ENCODE measurements around the gene MRPS12. TPM values are rescaled to one million over a fixed set of nuclear protein-coding genes. Genes with fewer than 3 reads are reported as not detected.
"Not testable (repeated sequence)": the region's sequence is repeated elsewhere in the genome, so short reads cannot be mapped to it uniquely, and the experiment has no call there.

Gene MRPS12
- total and polyA plus RNA-seq, 9 of the 15 experiments (the other 6 are each of a cell fraction or from before 2014, with no cell fraction given), result 8.1 to 174 (median 52.0) TPM

DNA sequence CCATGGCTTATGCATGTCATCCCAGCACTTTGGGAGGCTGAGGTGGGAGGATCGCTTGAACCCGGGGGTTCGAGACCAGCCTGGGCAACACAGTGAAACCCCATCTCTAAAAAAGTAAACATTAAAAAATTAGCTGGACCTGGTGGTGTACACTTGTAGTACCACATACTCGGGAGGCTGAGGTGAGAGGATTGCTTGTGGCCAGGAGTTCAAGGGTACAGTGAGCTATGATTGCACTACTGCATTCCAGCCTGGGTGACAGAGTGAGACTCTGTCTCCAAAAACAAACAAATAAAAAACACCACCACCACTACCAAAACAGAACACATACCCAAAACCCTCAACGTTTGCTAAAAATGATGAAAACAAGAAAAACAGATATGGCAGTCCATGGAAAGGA, 28.9 kb downstream of the MRPS12 start (continued):
- TF ChIP-seq, protein P1, sequence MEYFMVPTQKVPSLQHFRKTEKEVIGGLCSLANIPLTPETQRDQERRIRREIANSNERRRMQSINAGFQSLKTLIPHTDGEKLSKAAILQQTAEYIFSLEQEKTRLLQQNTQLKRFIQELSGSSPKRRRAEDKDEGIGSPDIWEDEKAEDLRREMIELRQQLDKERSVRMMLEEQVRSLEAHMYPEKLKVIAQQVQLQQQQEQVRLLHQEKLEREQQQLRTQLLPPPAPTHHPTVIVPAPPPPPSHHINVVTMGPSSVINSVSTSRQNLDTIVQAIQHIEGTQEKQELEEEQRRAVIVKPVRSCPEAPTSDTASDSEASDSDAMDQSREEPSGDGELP (CRISPR knock-in tag; IDR thresholded peaks at IDR 0.05; ENCODE audit: borderline replicate concordance), result no peak

DNA sequence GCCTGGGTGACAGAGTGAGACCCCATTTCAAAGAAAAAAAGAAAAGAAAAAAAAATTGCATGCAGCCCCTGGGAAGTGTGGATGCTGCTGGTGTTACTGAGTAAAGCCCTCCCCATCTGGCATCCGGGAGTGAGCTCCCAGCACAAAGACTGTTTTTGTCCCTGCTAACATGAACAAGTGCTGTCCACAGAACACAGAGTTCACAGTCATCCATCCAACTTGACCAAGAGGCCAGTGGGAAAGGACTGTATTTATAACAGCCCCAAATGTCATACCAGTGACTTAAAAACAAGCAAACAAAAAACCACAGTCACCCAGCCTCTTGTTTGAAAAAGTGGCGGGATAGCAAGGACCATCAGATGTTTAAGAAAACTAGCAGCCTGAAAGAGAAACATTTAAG, 34.0 kb downstream of the MRPS12 start:
- ChIA-PET CTCF (ENCODE audit: low intra/inter-chr PET ratio) (interaction anchor here (0.5 kb wide), 1 partner anchor 242 kb away, joined by 4 read pairs; no protein-coding TSS in a partner anchor), POLR2A (interaction anchor here (0.6 kb wide), 1 partner anchor 19 kb away, joined by 3 read pairs; no protein-coding TSS in a partner anchor)
- Histone ChIP-seq H3K36me3 (ENCODE audit: control insufficient read depth, insufficient read depth, low read length) (peaks cover 25% of the 10 kb centered on the region; the same call in 2 of the 3 replicates), H3K27ac (ENCODE audit: extremely low read depth, low read depth, low read length) (no peak overlapping the region), H3K79me2 (ENCODE audit: control insufficient read depth, insufficient read depth, low read length) (no peaks in the 10 kb centered on the region), H3K4me2 (ENCODE audit: insufficient read depth, low read length) (no peak overlapping the region), H2AFZ (ENCODE audit: low read depth, low read length) (no peak overlapping the region), H3K27me3 (ENCODE audit: control insufficient read depth in 2 of 2, insufficient read depth in 2 of 2, low read length in 2 of 2) (no peaks in the 10 kb centered on the region), H3K4me1 (replicated peaks in 1 of 2; ENCODE audit: control insufficient read depth in 2 of 2, insufficient read depth in 2 of 2, low read length in 2 of 2) (peaks cover 3 to 7% of the 10 kb centered on the region in 2 experiments; a peak in 3 of 5 replicates), H3K9ac (ENCODE audit: insufficient read depth in 1 of 2, low read depth in 2 of 2, low read length in 2 of 2) (no peak overlapping the region), H3K9me3 (replicated peaks; ENCODE audit: control insufficient read depth, insufficient read depth, low read depth, low read length) (no peaks in the 10 kb centered on the region), H4K20me1 (replicated peaks; ENCODE audit: control insufficient read depth, insufficient read depth, low read length) (no peaks in the 10 kb centered on the region), H3K9me1 (ENCODE audit: control insufficient read depth, insufficient read depth, low read length) (no peaks in the 10 kb centered on the region), H3K4me3 (no peak overlapping the region)
- no TSS peak for BruUV-seq (replicated peaks)
- FAIRE-seq (no peak), DNase-seq (ENCODE audit: extremely low read depth in 1 of 4, low spot score in 3 of 4) (no peak), ATAC-seq (no peak)
- WGBS (ENCODE audit: insufficient coverage, low coverage, missing lambda C conversion rate), result 77% methylated on average over 2 of the region's 2 CpGs
- intact Hi-C loops (cut with micrococcal nuclease) (loop anchor here (5.0 kb wide), 2 partner anchors 143 to 223 kb away; no protein-coding TSS in a partner anchor), in situ Hi-C loops (cut with MboI) (loop anchor here (5.0 to 10.0 kb wide), 2 partner anchors 150 to 233 kb away; partner anchors contain the start of gene NCCRP1)
- TF ChIP-seq, protein P2, sequence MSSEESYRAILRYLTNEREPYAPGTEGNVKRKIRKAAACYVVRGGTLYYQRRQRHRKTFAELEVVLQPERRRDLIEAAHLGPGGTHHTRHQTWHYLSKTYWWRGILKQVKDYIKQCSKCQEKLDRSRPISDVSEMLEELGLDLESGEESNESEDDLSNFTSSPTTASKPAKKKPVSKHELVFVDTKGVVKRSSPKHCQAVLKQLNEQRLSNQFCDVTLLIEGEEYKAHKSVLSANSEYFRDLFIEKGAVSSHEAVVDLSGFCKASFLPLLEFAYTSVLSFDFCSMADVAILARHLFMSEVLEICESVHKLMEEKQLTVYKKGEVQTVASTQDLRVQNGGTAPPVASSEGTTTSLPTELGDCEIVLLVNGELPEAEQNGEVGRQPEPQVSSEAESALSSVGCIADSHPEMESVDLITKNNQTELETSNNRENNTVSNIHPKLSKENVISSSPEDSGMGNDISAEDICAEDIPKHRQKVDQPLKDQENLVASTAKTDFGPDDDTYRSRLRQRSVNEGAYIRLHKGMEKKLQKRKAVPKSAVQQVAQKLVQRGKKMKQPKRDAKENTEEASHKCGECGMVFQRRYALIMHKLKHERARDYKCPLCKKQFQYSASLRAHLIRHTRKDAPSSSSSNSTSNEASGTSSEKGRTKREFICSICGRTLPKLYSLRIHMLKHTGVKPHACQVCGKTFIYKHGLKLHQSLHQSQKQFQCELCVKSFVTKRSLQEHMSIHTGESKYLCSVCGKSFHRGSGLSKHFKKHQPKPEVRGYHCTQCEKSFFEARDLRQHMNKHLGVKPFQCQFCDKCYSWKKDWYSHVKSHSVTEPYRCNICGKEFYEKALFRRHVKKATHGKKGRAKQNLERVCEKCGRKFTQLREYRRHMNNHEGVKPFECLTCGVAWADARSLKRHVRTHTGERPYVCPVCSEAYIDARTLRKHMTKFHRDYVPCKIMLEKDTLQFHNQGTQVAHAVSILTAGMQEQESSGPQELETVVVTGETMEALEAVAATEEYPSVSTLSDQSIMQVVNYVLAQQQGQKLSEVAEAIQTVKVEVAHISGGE (CRISPR knock-in tag; IDR thresholded peaks at IDR 0.05), result no peak
- no peak for TF ChIP-seq JUNB (CRISPR knock-in tag; conservative IDR thresholded peaks at IDR 0.05)

DNA sequence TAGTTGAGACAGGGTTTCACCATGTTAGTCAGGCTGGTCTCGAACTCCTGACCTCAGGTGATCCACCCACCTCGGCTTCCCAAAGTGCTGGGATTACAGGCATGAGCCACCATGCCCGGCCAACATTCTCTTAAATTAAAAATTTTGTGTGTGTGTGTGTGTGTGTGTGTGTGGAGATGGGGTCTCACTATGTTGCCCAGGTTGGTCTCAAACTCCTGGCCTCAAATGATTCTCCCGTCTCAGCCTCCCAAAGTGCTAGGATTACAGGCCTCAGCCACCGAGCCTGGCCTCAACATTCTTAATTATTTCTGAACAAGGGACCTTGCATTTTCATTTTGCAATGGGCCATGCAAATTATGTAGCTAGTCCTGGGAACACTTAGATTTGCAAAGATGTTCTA, 35.4 kb downstream of the MRPS12 start:
- H2AFZ ChIP-seq (ENCODE audit: low read depth, low read length); BruUV-seq (replicated peaks); H3K79me2 ChIP-seq (ENCODE audit: control insufficient read depth, insufficient read depth, low read length); H4K20me1 ChIP-seq (replicated peaks; ENCODE audit: control insufficient read depth, insufficient read depth, low read length); H3K27me3 ChIP-seq (ENCODE audit: control insufficient read depth in 2 of 2, insufficient read depth in 2 of 2, low read length in 2 of 2); H3K4me1 ChIP-seq (replicated peaks in 1 of 2; ENCODE audit: control insufficient read depth in 2 of 2, insufficient read depth in 2 of 2, low read length in 2 of 2); H3K9me3 ChIP-seq (replicated peaks; ENCODE audit: control insufficient read depth, insufficient read depth, low read depth, low read length); H3K4me3 ChIP-seq; H3K27ac ChIP-seq (ENCODE audit: extremely low read depth, low read depth, low read length); intact Hi-C loops (cut with micrococcal nuclease); CTCF ChIA-PET (ENCODE audit: low intra/inter-chr PET ratio); H3K9me1 ChIP-seq (ENCODE audit: control insufficient read depth, insufficient read depth, low read length); H3K4me2 ChIP-seq (ENCODE audit: insufficient read depth, low read length); ATAC-seq; DNase-seq (ENCODE audit: extremely low read depth in 1 of 4, low spot score in 3 of 4); H3K9ac ChIP-seq (ENCODE audit: insufficient read depth in 1 of 2, low read depth in 2 of 2, low read length in 2 of 2); FAIRE-seq: not testable (repeated sequence)
- in situ Hi-C loops (cut with MboI), result loop anchor here (5.0 to 10.0 kb wide), 2 partner anchors 149 to 231 kb away; partner anchors contain the start of gene NCCRP1
- H3K36me3 ChIP-seq (ENCODE audit: control insufficient read depth, insufficient read depth, low read length), result peaks cover 32% of the 10 kb centered on the region; the same call in 2 of the 3 replicates
- WGBS (ENCODE audit: insufficient coverage, low coverage, missing lambda C conversion rate), result 74% methylated on average over 3 of the region's 5 CpGs
- POLR2A ChIA-PET, result interaction anchor here (1.0 kb wide), 1 partner anchor 9 kb away, joined by 3 read pairs; the partner anchor contains the start of gene FBXO17
